GM12801 (cell line): Measurements from ENCODE around the gene TAP2.

Experiments
- CTCF ChIP-seq: IDR thresholded peaks from one replicate; pipeline ENCODE4 v1.5.1; 2011; ENCODE audit warnings: control low read depth; ENCODE audit not compliant: insufficient read length; ENCODE audit errors: extremely low read depth

The TAP2 gene

GRCh38 chr6:32852018-32852843, 13.7 kb upstream of the TAP2 start:
- TF ChIP-seq CTCF = no peak

DNA sequence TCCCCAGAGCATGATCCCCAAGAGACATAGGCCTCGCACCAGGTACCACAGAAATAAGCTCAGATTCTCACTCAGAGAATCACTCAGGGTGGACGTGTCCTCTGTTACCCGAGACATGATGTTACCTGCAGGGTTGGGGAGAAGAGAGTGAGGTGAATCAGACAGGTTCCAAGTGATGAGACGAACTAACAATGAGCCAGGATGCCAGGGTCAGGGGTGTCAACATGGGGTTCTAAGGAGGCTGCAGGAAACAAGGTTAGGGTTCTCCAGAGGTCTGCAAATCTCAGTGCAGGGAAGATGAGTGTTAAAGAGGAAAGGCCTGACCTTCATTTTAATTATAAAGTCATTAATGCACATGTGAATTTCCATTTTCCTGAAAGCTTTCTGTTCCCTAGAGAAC, 12.5 kb upstream of the TAP2 start:
- no peak for TF ChIP-seq CTCF

- no peak for TF ChIP-seq CTCF
These were observed 10.6 kb upstream of the TAP2 start for GRCh38 chr6:32849126-32849525.

- no peak for TF ChIP-seq CTCF
These were observed 9.3 kb upstream of the TAP2 start for GRCh38 chr6:32847795-32848194.

GRCh38 chr6:32847004-32847403, 8.5 kb upstream of the TAP2 start:
- TF ChIP-seq CTCF = no peak

GRCh38 chr6:32845384-32845884, 6.9 kb upstream of the TAP2 start:
- no peak for TF ChIP-seq CTCF

DNA sequence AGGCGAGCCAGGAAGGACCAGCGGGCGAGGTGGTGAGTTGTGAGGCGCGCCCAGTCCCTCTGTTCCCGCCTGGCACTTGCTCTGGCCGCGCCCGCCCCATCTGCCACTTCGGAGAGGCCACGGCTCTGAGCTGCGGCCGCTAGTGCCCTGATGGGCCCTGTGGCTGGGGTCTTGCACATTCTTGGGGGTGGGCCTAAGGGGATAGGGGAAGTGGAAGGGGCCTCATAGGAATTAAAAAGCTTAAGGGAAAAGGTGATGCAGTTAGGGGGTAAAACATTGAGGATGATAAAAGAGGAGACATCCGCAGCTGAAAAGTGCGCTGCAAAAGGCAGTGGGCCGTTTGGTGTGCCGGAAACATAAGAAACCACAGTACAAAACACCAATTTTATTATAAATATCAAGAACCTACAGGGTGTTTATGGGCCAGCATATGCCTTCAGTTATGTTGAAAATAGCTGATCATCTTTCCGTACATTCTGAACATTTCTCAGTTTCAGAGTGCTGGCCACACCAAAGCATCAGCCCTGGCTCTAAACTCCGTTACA, 6.4 kb upstream of the TAP2 start:
- no peak for TF ChIP-seq CTCF
